ENCODE data around the gene CCSER1. TPM values are rescaled to one million over a fixed set of nuclear protein-coding genes. Genes with fewer than 3 reads are reported as not detected.

Gene CCSER1
- total and polyA plus RNA-seq, 7 donors = 0.06 to 2.5 (median 0.30) TPM

- no peak for TF ChIP-seq CTCF (IDR thresholded peaks at IDR 0.05)
- H3K4me3 ChIP-seq = no peak overlapping the region
- H3K36me3 ChIP-seq (ENCODE audit: insufficient read depth in 1 of 2, low read depth in 1 of 2) = no peaks in the 10 kb centered on the region
- no peaks in the 10 kb centered on the region for H3K4me1 ChIP-seq
- H3K9me3 ChIP-seq = no peaks in the 10 kb centered on the region
- WGBS, 3 donors = 50 to 71% (median 58%) methylated on average over 1 of the region's 1 CpG
- no peak for ATAC-seq
- intact Hi-C loops (cut with DNase I) = no loop called here
- DNase-seq = no peak
- H3K27me3 ChIP-seq (ENCODE audit: insufficient read depth in 3 of 3, low read length in 2 of 3) = no peaks in the 10 kb centered on the region
- H3K27ac ChIP-seq = no peak overlapping the region
These were observed 892.3 kb downstream of the CCSER1 start for GRCh38 chr4:91019513-91019912.

GRCh38 chr4:91025241-91026148 lies 898.3 kb downstream of the CCSER1 start:
- intact Hi-C loops (cut with DNase I) = no loop called here
- Histone ChIP-seq H3K27me3 (ENCODE audit: insufficient read depth in 3 of 3, low read length in 2 of 3) (no peaks in the 10 kb centered on the region), H3K36me3 (ENCODE audit: insufficient read depth in 1 of 2, low read depth in 1 of 2) (no peaks in the 10 kb centered on the region), H3K9me3 (no peaks in the 10 kb centered on the region), H3K4me3 (no peak overlapping the region), H3K4me1 (no peaks in the 10 kb centered on the region), H3K27ac (no peak overlapping the region)
- ATAC-seq (no peak), DNase-seq (no peak)
- TF ChIP-seq CTCF (IDR thresholded peaks at IDR 0.05) = no peak

GRCh38 chr4:91028228-91028627 lies 901.0 kb downstream of the CCSER1 start:
- intact Hi-C loops (cut with DNase I) = no loop called here
- no peaks in the 10 kb centered on the region for H3K27me3 ChIP-seq (ENCODE audit: insufficient read depth in 3 of 3, low read length in 2 of 3)
- H3K4me1 ChIP-seq = no peaks in the 10 kb centered on the region
- no peak for ATAC-seq
- no peaks in the 10 kb centered on the region for H3K36me3 ChIP-seq (ENCODE audit: insufficient read depth in 1 of 2, low read depth in 1 of 2)
- DNase-seq = no peak
- TF ChIP-seq CTCF (IDR thresholded peaks at IDR 0.05) = no peak
- no peak overlapping the region for H3K4me3 ChIP-seq
- 29 to 40% (median 32%) methylated on average over 1 of the region's 1 CpG for WGBS, 3 donors
- no peaks in the 10 kb centered on the region for H3K9me3 ChIP-seq
- no peak overlapping the region for H3K27ac ChIP-seq

- TF ChIP-seq CTCF (IDR thresholded peaks at IDR 0.05) = no peak
- intact Hi-C loops (cut with DNase I) = no loop called here
- Histone ChIP-seq H3K27me3 (ENCODE audit: insufficient read depth in 3 of 3, low read length in 2 of 3) (no peaks in the 10 kb centered on the region), H3K9me3 (no peaks in the 10 kb centered on the region), H3K36me3 (ENCODE audit: insufficient read depth in 1 of 2, low read depth in 1 of 2) (no peaks in the 10 kb centered on the region), H3K4me3 (no peak overlapping the region), H3K4me1 (no peaks in the 10 kb centered on the region), H3K27ac (no peak overlapping the region)
- ATAC-seq = no peak
- no peak for DNase-seq
These were observed 904.6 kb downstream of the CCSER1 start for GRCh38 chr4:91031761-91032160.
